Measurements from ENCODE around the gene MBP. TPM values are rescaled to one million over a fixed set of nuclear protein-coding genes. Genes with fewer than 3 reads are reported as not detected.

The MBP gene
- total RNA-seq, 1 experiment from 2014 or later, result 31.6 TPM

GRCh38 chr18:77151772-77152520 lies 19.4 kb upstream of the MBP start:
- no peak for DNase-seq (ENCODE audit: unreplicated experiment)
- intact Hi-C loops (cut with micrococcal nuclease), result no loop called here
- peaks cover 6% of the 10 kb centered on the region for H3K4me1 Mint-ChIP-seq (ENCODE audit: insufficient read depth, unreplicated experiment)

GRCh38 chr18:77151033-77151771 lies 18.6 kb upstream of the MBP start:
- Mint-ChIP-seq H3K27ac (ENCODE audit: low read depth, unreplicated experiment) (no peak overlapping the region), H3K36me3 (ENCODE audit: insufficient read depth, unreplicated experiment) (no peaks in the 10 kb centered on the region), H3K4me1 (ENCODE audit: insufficient read depth, unreplicated experiment) (peaks cover 6% of the 10 kb centered on the region), H3K27me3 (ENCODE audit: insufficient read depth, unreplicated experiment) (peaks cover 11% of the 10 kb centered on the region), H3K4me3 (ENCODE audit: unreplicated experiment) (no peak overlapping the region), H3K9me3 (ENCODE audit: unreplicated experiment) (no peaks in the 10 kb centered on the region)
- no peak for TF ChIP-seq CTCF (IDR thresholded peaks at IDR 0.05; ENCODE audit: unreplicated experiment)
- intact Hi-C loops (cut with micrococcal nuclease), result no loop called here
- CTCF ChIA-PET, result interaction anchor here (0.9 to 1.3 kb wide), 2 partner anchors 10 to 152 kb away, joined by 3 to 7 read pairs; no protein-coding TSS in a partner anchor
- POLR2A ChIA-PET, result interaction anchor here (0.6 kb wide), 2 partner anchors 23 to 478 kb away, joined by 3 to 4 read pairs; no protein-coding TSS in a partner anchor
- DNase-seq (ENCODE audit: unreplicated experiment), result no peak
- BruUV-seq (replicated peaks), result no TSS peak

More at GRCh38 chr18:77151772-77152520, 19.4 kb upstream of the MBP start:
- BruUV-seq (replicated peaks), result no TSS peak
- no peaks in the 10 kb centered on the region for H3K36me3 Mint-ChIP-seq (ENCODE audit: insufficient read depth, unreplicated experiment)
- peaks cover 11% of the 10 kb centered on the region for H3K27me3 Mint-ChIP-seq (ENCODE audit: insufficient read depth, unreplicated experiment)
- TF ChIP-seq CTCF (IDR thresholded peaks at IDR 0.05; ENCODE audit: unreplicated experiment), result no peak
- no peak overlapping the region for H3K27ac Mint-ChIP-seq (ENCODE audit: low read depth, unreplicated experiment)
- ChIA-PET POLR2A (interaction anchor here (0.6 kb wide), 1 partner anchor 22 kb away, joined by 3 read pairs; no protein-coding TSS in a partner anchor), CTCF (interaction anchor here (1.3 kb wide), 1 partner anchor 153 kb away, joined by 7 read pairs; no protein-coding TSS in a partner anchor)
- no peak overlapping the region for H3K4me3 Mint-ChIP-seq (ENCODE audit: unreplicated experiment)
- no peaks in the 10 kb centered on the region for H3K9me3 Mint-ChIP-seq (ENCODE audit: unreplicated experiment)

GRCh38 chr18:77150588-77150987 lies 18.0 kb upstream of the MBP start:
- Mint-ChIP-seq H3K36me3 (ENCODE audit: insufficient read depth, unreplicated experiment) (no peaks in the 10 kb centered on the region), H3K27me3 (ENCODE audit: insufficient read depth, unreplicated experiment) (peaks cover 11% of the 10 kb centered on the region)
- intact Hi-C loops (cut with micrococcal nuclease), result no loop called here

More at GRCh38 chr18:77150588-77150987, 18.0 kb upstream of the MBP start:
- H3K4me1 Mint-ChIP-seq (ENCODE audit: insufficient read depth, unreplicated experiment), result peaks cover 6% of the 10 kb centered on the region
- CTCF ChIA-PET, result interaction anchor here (0.9 to 1.3 kb wide), 2 partner anchors 10 to 152 kb away, joined by 3 to 7 read pairs; no protein-coding TSS in a partner anchor
- H3K27ac Mint-ChIP-seq (ENCODE audit: low read depth, unreplicated experiment), result no peak overlapping the region
- BruUV-seq (replicated peaks), result no TSS peak
- H3K9me3 Mint-ChIP-seq (ENCODE audit: unreplicated experiment), result no peaks in the 10 kb centered on the region
- DNase-seq (ENCODE audit: unreplicated experiment), result no peak
- no peak overlapping the region for H3K4me3 Mint-ChIP-seq (ENCODE audit: unreplicated experiment)
- no peak for TF ChIP-seq CTCF (IDR thresholded peaks at IDR 0.05; ENCODE audit: unreplicated experiment)
- POLR2A ChIA-PET, result interaction anchor here (0.6 kb wide), 2 partner anchors 205 to 479 kb away, joined by 3 to 4 read pairs; no protein-coding TSS in a partner anchor
